Stimulated activated CD8-positive, alpha-beta memory T cell treated with anti-CD3 and anti-CD28 coated beads, Interleukin-15, amount 100 ng/mL, for 48 hours (primary cell): Measurements from ENCODE around the gene BCAS1.
A peak's percentile ranks its signal among the peaks of the same experiment; 100 is the strongest.

Source experiments
- DNase-seq, 2 donors: peaks; one replicate each; pipeline ENCODE4 v3.0.0-alpha.2; 2020; ENCODE audit warnings: low read depth in 2 of 2

The BCAS1 gene

DNA sequence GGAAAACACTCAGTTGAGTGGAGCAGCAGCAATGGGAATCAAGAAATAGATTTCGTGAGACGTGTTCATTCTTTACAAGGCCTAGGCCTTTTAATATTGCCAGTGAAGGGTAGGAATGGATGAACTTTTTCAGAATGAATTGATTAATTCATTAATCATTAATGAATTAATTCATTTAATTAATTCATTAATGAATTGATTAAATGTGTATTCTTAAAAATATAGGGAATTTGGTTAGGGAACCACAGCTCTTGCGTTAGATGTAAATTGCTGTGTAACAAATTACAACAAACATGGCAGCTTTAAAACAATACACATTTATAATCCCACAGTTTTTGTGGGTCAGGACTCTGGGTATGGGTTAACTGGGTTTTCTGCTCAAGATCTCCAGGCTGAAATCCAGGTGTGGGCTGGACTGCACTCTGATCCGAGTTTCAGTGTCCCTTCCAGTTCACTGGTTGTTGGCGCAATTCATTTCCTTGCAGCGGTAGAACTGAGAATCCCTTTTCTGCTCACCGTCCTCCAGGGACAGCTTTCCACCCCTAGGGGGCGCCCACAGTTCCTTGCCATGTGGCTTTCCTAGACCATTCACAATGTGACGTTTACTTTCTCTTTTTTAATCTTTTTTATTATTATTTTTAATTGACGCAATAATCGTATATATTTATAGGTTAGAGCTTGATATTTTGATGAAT lies 32.8 kb upstream of the BCAS1 start:
- peak; percentile 46 to 50 for DNase-seq

DNA sequence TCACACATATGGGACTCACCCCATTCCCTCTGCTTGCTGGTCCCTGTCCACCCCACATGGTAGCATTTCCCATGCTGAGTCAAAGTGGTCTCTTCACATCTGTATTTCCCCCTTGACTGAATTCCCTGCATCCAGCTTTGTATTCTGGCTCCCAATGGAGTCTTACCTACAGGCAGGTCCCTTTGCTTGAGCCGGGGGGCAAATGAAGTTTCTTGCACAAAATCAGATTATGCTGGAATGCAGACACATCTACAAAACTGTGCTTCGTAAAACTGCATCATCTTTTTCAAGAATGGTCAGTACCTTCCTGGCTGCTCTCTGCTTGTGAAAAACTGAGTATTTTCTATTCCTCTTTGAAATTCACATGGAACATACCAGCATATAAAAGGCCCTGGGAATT lies 32.1 kb upstream of the BCAS1 start:
- DNase-seq = no peak

DNA sequence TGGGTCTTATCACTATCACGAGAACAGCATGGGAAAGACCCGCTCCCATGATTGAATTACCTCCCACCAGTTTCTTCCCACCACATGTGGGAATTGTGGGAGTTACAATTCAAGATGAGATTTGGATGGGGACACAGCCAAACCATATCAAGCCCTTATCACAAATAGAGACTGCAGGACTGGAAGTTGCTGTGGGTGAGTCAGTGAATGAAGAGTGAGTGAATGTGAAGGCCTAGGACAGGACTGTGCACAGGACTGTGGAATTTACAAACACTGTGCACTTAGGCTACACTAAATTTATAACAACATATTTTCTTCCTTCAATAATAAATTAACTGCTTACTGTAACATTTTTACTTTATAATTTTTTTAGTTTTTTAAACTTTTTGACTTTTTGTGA lies 30.2 kb upstream of the BCAS1 start:
- DNase-seq = no peak

DNA sequence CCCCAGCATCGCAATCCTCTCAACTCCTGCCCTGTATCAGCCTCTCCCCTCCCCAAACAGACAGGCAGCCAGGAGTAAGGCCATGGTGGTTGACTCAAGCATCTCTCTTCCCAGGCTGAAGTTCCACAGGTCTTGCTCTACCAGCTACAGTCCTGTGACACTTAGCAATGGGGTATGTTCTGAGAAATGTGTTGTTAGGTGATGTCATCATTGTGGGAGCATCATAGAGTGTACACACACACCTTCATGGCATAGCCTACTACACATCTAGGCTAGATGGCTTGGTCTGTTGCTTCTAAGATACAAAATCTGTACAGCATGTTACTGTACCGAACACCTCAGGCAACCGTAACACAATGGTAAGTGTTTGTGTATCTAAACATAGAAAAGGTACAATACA lies 29.5 kb upstream of the BCAS1 start:
- no peak for DNase-seq

DNA sequence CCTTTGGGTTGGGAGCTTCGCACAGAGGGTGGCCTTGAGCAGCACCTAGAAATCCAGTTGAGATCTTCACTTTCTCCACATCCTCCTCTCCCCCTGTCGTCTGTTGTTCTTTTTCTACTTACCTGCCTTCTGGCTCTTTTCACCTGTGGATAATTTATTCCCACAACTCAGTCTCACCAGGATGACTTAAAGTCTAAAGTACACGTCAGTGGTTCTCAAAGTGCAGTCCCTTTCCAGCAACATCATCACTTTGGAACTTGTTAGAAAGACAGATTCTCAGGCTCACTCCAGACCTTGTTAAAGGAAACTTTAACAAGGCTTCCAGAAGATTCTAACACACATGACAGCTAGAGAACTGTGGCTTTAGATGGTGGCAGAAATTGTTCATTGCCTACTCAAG lies 27.7 kb upstream of the BCAS1 start:
- no peak for DNase-seq

DNA sequence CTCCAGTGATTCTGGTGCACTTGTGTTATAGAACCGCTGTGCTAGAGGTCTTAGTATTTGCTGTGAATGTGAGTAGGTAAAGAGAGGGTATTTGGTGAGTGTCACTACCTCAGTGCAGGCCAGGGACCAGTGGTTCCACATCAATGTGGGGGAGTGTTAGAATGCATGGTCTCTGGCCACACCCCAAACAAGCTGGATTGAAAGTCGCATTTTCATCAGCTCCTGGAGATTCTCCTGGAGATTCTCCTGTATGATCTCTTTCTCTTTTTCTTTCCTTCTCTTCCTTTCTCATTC lies 26.8 kb upstream of the BCAS1 start:
- no peak for DNase-seq

DNA sequence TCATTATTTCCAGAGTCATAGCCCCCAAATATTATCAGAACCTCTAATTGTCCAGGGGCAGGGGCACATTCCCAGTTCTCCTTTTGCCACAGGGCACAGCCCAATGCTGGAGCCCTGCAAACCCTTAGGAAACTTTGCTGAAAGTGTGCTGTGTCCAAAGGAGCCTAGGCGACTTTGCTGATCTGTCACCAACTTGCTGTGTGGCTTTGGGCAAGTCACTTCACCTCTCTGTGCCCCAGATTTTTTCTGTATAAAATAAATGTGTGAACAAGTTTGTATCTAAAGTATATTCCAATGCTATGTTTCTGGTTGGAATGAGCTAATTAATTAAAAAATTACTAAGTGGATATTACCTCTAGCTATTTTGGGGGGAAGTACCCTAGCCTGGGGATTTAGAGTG lies 25.4 kb upstream of the BCAS1 start:
- no peak for DNase-seq

DNA sequence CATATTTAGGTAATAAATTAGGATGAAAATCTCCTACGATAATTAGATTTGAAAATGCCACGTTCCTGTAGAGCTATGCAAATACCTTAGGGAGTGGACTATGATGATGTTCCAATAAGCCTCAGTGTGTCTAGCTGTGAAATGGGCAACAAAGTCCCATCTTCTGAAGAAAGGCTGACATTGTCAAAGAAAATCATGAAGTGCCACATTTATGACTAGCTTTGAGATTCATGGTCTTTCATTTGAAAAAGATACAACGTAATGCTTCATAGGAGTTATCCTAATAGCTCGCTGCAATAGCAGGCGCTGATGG lies 23.8 kb upstream of the BCAS1 start:
- DNase-seq = no peak

DNA sequence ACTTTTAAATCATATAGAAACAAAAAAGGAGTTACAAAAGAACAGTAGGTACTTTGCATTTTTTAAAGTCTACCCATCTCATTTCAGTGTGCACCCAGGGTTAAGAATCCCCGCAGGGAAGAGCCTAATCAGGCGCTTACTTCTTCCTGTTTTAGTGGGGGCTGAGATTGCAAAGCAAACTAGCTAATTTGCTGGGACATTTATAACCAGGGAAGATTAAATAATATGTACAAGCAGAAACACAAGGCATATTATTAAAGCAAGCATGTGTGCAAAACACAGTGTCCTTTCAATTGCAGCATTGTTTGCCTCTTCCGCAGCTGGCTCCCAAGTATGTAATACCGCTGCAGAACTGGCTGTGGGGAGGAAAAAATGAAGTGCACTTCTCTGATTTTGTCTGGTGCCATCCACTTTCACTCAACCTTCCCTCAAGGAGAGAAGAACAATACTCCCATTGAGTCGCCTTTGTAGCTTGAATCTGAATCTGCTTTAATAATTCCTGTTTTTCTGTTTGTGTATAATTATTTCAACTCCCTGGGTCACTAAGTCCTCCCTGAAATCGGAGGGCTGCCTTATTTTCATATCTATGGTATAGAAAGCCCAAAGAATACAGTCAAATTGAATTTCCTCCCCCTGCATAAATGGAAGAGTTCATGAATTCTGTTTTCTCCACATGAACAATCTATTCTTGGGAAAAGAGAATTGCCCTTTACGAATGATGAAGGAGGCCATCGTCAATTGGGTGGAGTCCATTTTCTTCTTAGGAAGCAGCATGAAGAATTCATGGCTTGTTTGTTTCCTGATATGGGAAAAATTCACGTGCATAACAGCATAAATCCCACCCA lies 23.3 kb upstream of the BCAS1 start:
- DNase-seq = no peak

DNA sequence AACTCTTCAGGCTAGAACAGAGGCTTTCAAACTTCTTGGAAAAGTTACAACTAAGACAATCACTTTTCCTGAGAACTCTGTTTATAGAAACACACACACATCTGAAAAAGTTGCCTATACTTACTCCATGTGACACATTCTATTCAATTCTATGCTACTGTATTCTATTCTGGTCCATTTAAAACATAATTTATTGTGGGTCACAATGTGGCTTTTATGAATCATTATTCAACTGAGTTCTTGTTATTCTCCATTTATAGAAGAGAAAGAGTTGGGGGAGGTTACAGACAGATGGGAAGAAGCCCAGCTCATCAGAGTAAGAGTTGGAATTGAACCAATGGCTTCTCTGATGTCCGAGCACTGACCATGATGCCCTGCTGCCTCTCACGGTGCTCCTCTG lies 21.6 kb upstream of the BCAS1 start:
- DNase-seq = no peak

DNA sequence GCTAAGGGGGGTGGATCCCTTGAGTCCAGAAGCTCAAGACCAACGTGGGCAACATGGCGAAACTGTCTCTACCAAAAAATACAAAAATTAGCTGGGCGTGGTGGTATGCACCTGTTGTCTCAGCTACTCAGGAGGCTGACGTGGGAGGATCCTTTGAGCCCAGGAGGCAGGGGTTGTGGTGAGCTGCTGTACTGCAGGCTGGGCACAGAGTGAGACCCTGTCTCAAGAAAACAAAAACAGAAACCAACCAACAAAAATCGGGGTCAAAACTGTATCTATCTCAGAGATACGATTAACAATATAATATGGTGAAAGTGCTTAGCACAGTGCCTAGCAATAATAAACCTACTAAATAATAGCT lies 20.7 kb upstream of the BCAS1 start:
- DNase-seq = no peak

DNA sequence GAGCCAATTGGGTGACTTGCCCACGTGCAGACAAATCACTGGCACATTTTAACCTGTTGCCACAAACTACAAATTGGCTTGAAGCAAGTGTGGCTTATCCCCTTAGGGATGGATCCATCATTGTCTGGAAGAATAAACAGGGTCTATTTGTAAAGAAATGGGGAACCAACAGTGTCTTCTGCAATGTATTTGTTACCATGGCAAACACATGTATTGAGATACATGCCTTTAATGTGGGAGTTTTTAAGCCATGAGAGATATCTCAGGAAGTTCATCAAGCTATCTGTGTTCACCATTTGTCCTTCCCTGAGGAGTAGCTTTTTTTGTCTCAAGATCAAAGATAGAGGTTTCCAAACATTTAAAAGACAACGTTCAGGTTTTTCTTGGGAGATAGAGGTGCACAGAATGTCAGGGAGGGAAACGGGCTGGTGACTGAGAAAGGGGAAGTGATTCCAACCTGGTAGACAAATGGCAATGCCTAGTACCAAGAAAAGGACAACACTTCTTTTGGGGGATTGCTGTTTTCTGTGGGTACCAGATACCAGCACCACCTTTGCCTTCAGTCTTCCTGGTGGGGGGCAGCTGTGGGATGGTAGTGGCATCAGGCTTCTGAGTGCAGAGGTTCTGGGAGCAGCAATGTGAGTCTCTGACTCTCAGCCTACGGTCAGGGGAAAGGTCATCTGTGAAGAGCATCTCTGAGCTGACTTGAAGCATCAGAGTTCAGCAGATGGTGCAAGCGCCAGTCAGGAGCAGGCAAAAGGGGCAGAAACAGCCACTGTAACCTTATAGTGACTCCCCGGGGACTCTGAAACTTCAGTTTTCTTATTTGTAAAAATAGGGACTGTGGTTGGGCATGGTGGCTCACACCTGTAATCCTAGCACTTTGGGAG lies 20.1 kb upstream of the BCAS1 start:
- DNase-seq = no peak

DNA sequence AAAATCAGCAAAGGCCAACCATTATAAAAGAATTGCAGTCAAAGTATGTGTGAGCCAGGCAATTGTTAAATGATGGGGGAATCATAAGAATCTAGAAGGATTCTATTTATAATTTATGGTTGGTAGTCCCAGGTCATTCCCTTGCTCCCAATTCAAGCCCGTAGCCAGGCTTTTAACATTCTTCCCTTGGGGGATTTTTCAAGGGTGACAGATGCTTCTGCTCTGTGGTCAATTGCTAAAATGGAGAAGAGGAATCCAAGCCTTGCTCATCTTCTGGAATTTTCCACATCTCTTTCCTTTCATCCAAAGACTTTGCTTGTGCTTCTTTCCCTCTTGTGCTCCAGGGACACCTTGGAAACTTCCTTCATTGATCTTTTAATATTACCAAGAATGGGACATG lies 18.0 kb upstream of the BCAS1 start:
- no peak for DNase-seq

DNA sequence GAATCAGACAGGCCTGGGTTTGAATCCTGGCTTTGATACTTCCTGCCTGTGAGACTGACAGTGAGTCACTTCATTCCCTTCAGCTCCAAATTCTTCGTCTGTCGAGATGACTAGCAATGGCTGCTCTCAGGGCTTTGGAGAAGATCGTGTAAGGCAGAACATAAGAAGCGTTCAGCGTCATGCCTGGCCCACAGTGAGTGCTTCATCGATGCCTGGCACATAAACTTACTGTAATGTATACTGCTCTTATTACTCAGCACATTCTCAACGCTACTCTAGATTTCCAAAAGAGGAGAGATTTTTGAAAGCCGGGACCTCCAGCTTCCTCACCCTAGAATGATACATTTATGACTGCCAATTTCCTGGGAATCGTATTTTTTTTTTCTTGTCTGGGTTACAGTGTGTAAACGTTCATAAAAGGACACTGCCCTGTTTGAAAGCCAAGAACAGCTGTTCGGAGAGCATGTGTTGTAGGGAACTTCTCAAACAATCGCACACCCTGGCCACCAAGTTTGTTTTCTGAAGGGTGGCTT lies 16.2 kb upstream of the BCAS1 start:
- DNase-seq = no peak

DNA sequence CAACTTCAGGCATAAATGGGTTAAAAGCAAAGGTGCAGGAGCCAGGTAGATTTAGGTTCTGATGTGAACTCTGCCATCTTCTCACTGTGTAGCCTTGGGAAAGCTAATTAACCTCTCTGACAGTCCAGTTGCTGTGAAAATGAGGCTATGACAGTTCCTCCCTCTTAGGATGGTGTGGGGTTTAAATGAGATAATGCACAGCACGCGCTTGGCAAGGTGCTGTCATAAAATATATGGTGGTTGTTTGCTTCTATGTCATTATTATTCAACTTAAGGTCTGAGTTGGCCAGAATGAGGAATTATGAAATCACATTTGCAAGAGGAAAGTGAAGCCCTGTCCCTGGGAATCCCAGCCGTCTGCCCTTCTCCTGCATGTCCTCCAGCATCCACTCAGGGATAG lies 15.5 kb upstream of the BCAS1 start:
- DNase-seq = no peak

DNA sequence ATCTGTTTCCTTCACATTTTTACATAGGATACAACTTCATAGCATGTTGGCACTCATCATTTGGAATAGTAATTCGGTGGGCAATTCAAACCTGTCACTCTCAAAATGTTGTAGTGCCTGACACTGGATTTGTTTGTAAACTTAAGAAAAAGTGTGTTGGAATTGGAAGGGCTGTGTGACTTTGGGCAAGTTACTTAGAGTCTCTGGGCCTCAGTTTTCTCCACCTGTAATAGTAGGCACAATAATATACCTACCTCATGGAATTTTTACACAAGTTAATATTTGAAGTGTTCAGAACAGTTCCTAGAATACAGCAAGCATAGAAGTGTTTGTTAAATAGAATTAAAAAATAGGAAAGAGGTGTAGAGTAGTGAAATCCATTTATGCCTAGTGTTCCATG lies 15.0 kb upstream of the BCAS1 start:
- DNase-seq = no peak

DNA sequence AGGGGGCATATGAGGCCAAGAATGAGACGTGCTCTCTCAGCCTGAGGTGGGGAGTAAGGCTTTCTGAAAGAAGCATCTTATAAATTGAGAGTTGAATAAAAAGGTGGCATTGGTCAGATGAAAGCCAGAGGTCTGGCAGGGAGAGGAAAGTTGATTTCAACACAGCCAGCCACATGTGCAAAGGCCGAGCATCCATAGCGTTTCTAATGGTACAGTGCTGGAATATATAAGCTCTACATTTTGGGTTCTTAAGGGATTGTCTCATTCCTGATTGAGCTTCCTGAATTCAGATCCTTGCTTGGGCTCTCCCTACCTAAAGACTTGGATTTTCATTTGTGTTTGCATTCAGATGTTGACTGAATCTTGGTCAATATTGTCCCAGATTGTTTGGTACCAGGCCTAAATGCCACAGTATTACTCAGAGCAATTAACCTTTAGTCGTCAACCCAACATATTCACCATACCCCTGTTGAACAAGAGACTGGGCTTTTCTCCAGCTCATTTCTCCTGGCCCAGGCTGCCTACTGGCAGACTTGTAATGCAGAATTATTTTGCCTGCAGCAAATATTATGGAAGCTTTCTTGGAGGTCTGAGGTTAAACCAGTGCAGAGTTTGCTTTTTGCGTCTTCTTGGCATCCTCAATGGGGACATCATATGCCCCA lies 14.5 kb upstream of the BCAS1 start:
- DNase-seq = no peak

DNA sequence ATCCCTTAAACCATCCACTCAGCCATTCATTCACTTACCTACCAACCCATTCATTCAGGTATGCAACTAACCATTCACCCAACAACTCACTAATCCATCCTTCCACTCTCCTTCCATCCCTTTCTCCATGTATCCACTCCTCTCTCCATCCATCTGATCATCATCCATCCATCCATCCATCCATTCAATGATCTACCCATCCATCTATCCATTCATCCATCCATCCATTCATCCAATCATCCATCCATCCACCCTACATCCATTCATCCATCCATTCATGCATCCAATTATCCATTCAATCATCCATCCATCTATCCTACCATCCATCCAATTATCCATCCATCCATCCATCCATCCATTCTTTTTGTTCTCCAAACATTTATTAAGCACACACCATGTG lies 13.8 kb upstream of the BCAS1 start:
- DNase-seq = no peak

DNA sequence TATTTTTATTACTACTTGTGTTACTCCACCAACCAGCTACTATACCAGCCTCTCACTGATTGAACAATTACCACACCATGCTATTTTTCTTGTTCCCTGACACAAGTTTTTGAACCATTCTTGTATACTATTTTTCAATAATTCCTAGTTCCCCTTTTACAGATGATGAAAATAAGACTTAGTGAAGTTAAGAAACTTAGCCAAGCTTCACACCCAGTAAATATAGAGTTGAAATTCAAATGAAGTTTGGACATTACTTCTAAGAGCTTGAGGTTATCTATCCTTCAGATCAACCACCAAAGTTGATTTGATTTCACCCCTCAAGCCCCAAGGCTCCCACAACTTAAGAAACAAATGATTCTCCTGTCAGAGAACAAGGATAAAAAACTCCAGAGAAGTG lies 13.1 kb upstream of the BCAS1 start:
- DNase-seq = no peak

DNA sequence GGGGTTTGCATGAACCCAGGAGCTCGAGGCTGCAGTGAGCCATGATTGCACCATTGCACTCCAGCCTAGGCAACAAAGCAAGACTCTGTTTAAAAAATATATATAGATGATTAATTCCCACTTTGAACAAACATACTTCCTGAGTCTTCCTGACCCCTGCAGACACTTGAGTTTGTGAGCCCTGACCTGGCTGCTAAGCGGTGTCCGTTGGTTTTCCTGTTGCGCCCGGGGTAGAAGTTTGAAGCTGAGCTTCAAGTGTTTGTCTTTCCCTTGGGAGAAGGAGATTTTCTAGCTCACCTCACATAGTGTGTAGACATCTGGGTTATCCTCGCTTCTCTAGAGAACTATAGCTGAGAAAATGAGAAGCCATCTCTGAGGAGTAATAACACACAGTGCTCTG lies 11.7 kb upstream of the BCAS1 start:
- DNase-seq = no peak

DNA sequence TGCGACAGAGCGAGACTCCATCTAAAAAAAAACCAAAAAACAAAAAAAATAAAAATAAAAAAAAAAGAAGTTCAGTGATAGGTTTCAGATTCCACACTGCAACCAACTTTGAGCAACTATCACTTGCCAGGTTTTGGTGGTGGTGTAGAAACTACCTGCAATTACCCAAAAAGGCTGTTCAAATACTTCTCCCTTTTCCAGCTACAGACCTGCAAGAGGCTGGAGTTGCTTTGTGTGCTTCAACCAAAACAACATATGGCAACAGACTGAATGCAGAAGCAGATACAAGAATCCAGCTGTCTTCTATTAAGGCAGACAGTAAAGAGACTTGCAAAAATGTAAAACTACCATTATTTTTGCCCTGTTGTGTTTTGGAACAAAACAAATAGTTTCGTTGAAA lies 9.3 kb upstream of the BCAS1 start:
- DNase-seq = no peak

DNA sequence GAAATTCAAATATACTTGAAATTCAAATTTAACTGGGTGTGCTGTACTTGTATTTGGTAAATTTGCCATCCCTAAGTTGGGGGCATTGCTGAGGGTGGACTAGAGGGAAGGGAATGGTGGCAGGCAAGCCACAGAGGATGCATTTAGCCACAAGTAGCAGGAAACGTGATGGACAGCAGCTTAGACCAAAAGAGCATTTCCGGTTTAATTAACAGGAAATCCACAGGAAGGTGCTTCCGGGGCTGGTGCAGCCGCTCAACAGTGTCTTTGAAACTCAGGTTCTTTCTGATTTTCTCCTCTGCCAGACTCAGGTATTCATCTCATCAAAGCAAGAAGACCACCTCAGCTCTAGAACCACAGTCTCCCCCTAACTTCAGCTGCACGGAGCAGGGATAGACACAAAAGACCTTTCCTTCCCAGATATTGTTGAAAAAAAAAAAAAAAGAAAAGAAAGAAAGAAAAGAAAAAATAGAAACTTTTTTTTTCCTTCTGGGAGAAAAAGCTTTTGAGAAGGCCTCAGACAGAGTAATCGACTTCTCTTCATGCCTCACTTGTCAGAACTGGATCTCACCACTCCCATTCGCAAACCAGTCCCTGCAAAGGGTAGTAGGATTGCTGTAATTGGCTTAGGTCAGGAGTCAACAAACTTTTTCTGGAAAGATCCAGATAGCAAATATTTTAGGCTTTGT lies 8.0 kb upstream of the BCAS1 start:
- DNase-seq = no peak
